Stomach (tissue), 9 donors: ENCODE data around the gene UGT1A8. TPM values are rescaled to one million over a fixed set of nuclear protein-coding genes. Genes with fewer than 3 reads are reported as not detected.

Experiments
- DNase-seq, 2 donors: peaks; one replicate each; pipeline versions ENCODE4 v3.0.0 to v3.0.0-alpha.2; 2013 to 2019
- H3K27ac ChIP-seq, 5 donors: fragments of 200-600 bp in 4 of 5; sonication (generic) in 4 of 5; one replicate each; pipeline ENCODE4 v1.5.1; 2013 to 2019; ENCODE audit warnings: mild to moderate bottlenecking in 1 of 5, moderate library complexity in 1 of 5
- H3K27me3 ChIP-seq, 3 donors: fragments of 200-600 bp; sonication (generic); one replicate each; pipeline ENCODE4 v1.5.1; 2017 to 2019; ENCODE audit warnings: mixed run types in 1 of 3
- H3K36me3 ChIP-seq, 4 donors: fragments of 200-600 bp; sonication (generic); 1 replicate in 3 of 4; 2 replicates in 1 of 4; pipeline ENCODE4 v1.5.1; 2016 to 2019
- H3K4me1 ChIP-seq, 4 donors: fragments of 200-600 bp; sonication (generic); one replicate each; pipeline ENCODE4 v1.5.1; 2016 to 2019
- H3K4me3 ChIP-seq, 4 donors: fragments of 200-600 bp; sonication (generic) in 3 of 4; one replicate each; pipeline ENCODE4 v1.5.1; 2016 to 2019; ENCODE audit warnings: mild to moderate bottlenecking in 1 of 4
- H3K9me3 ChIP-seq, 4 donors: fragments of 200-600 bp; sonication (generic); one replicate each; pipeline ENCODE4 v1.5.1; 2016 to 2019
- EP300 ChIP-seq: sonication (generic); formaldehyde crosslinking; IDR thresholded peaks from one replicate; pipeline ENCODE4 v1.6.1; 2017; ENCODE audit warnings: antibody characterized with exemption
- POLR2A ChIP-seq, 4 donors: fragments of 450-650 bp; IDR thresholded peaks; one replicate each; pipeline ENCODE4 v1.6.1; 2016; ENCODE audit warnings: antibody characterized with exemption in 4 of 4, control low read depth in 2 of 4, mild to moderate bottlenecking in 1 of 4, moderate library complexity in 1 of 4
- POLR2AphosphoS5 ChIP-seq, 3 donors: sonication (generic); formaldehyde crosslinking; IDR thresholded peaks; one replicate each; pipeline ENCODE4 v1.6.1; 2016; ENCODE audit warnings: antibody characterized with exemption in 3 of 3
- WGBS, 5 donors: extraction: QIAGEN DNeasy Blood & Tissue Kit in 3 of 5; methylation state at CpG; one replicate each; pipeline versions ENCODE4 v1.1.5 to v1.1.7; 2013 to 2018; 5-methylcytosine and 5-hydroxymethylcytosine counted together
- intact Hi-C: fragments of 100-400 bp; cut with DNase I; formaldehyde crosslinking; loops from one replicate; pipeline ENCODE4 v1.15.1; 2023; ENCODE audit warnings: low total_unique reads
- polyA plus RNA-seq, 3 donors: library from polyadenylated mRNA; stranded (reverse); fragments of 200-250 nt; gene quantifications; one replicate each; pipeline ENCODE4 v1.2.3, GENCODE V29; 2013
- total RNA-seq, 5 donors: library from RNA; depleted of rRNA; stranded (reverse); fragments of >200 nt; gene quantifications; one replicate each; pipeline versions ENCODE4 v1.1.0 to v1.2.3, GENCODE V29; 2014 to 2016
- TF ChIP-seq, protein P1 (sequence below), 7 experiments: fragments of 450-650 bp in 4 of 7; fragments of 200-600 bp in 3 of 7; sonication (generic) in 3 of 7; IDR thresholded peaks; one replicate each; pipeline ENCODE4 v1.5.1; 2016 to 2019; ENCODE audit warnings: antibody characterized with exemption in 7 of 7, control low read depth in 2 of 7, mild to moderate bottlenecking in 1 of 7
- donor health status: healthy with polysubstance abuse.
- donor health status: Bipolar disorder and iron deficiency.
- donor health status: healthy.

Gene UGT1A8
- total and polyA plus RNA-seq, 8 donors: 2.3 to 7.2 TPM; not detected in 6

DNA sequence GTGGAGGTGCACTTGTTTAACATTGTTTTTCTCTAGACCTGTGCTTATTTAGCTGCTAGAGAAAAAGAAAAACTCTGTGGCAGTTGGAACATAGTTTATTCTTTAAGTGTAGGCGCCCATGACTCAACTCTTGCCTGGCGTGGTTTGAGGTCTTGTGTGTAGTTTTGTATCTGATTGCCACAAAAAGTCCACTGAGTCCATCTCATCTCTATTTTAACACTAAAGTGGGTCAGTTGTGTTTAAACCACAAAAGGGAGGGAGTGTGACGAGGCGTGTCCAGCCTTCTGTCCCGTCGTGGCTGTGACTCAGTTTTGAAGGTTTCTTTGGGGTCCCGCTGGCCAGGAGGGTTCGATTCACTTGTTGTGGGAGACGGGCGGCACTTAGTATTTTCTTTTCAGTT, 39.0 kb downstream of the UGT1A8 start:
- WGBS, 5 donors: 64 to 91% (median 78%) methylated on average over 10 of the region's 10 CpGs
- intact Hi-C loops: no loop called here
- Histone ChIP-seq H3K9me3 (no peaks in the 10 kb centered on the region), H3K4me3 (no peak overlapping the region), H3K4me1 (no peaks in the 10 kb centered on the region), H3K27ac (no peak overlapping the region), H3K27me3 (no peaks in the 10 kb centered on the region), H3K36me3 (no peaks in the 10 kb centered on the region)
- no peak for TF ChIP-seq POLR2A (IDR thresholded peaks at IDR 0.05)
- TF ChIP-seq, protein P1, sequence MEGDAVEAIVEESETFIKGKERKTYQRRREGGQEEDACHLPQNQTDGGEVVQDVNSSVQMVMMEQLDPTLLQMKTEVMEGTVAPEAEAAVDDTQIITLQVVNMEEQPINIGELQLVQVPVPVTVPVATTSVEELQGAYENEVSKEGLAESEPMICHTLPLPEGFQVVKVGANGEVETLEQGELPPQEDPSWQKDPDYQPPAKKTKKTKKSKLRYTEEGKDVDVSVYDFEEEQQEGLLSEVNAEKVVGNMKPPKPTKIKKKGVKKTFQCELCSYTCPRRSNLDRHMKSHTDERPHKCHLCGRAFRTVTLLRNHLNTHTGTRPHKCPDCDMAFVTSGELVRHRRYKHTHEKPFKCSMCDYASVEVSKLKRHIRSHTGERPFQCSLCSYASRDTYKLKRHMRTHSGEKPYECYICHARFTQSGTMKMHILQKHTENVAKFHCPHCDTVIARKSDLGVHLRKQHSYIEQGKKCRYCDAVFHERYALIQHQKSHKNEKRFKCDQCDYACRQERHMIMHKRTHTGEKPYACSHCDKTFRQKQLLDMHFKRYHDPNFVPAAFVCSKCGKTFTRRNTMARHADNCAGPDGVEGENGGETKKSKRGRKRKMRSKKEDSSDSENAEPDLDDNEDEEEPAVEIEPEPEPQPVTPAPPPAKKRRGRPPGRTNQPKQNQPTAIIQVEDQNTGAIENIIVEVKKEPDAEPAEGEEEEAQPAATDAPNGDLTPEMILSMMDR (IDR thresholded peaks at IDR 0.05): no peak
- DNase-seq: no peak

DNA sequence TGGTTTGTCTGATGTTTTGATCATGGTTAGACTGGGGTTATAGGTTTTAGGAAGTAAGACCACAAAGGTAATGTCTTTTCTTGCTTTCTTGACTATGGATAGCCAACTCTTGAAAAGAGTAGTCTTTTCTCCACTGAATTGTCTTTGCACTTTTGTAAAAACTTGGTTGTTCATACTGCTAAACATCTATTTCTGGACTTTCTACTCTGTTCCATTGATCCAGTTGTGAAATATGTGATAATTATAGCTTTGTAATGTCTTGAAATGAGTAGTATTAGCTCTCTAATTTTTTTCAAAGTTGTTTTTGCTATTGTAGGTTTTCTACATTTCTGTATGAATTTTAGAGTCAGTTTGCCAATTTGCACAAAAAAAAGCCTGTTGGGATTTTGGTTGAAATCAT, 41.2 kb downstream of the UGT1A8 start:
- Histone ChIP-seq H3K9me3 (peaks cover 0 to 6% (median 0%) of the 10 kb centered on the region in 4 donors), H3K4me1 (no peaks in the 10 kb centered on the region), H3K36me3 (no peaks in the 10 kb centered on the region), H3K27ac (no peak overlapping the region), H3K4me3 (no peak overlapping the region), H3K27me3 (no peaks in the 10 kb centered on the region)
- TF ChIP-seq, protein P1 (IDR thresholded peaks at IDR 0.05): no peak
- TF ChIP-seq POLR2AphosphoS5 (IDR thresholded peaks at IDR 0.05): no peak
- TF ChIP-seq EP300: no peak
- no peak for TF ChIP-seq POLR2A (IDR thresholded peaks at IDR 0.05)
- DNase-seq: no peak
- intact Hi-C loops: no loop called here

DNA sequence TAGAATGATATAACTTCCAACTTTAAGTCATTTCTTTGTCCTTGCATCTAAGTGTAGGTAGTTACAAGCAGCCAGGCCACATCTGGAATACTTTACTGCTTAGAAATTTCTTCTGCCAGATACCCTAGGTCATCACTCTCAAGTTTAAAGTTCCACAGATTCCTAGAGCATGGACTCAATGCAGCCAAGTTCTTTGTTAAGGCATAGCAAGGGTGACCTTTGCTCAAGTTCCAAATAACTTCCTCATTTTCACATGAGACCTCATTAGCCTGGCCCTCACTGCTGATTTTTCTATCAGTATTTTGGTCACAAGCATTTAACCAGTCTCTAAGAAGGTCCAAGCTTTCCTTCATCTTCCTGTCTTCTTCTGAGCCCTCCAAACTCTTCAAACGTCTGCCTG, 46.5 kb downstream of the UGT1A8 start:
- Histone ChIP-seq H3K27ac (no peak overlapping the region), H3K4me3 (no peak overlapping the region), H3K9me3 (peaks cover 0 to 11% (median 4%) of the 10 kb centered on the region in 4 donors), H3K36me3 (no peaks in the 10 kb centered on the region), H3K27me3 (no peaks in the 10 kb centered on the region), H3K4me1 (no peaks in the 10 kb centered on the region)
- 36 to 60% (median 54%) methylated on average over 1 of the region's 1 CpG for WGBS, 5 donors
- intact Hi-C loops: no loop called here
- TF ChIP-seq, protein P1 (IDR thresholded peaks at IDR 0.05): no peak
- TF ChIP-seq EP300 (no peak), POLR2A (IDR thresholded peaks at IDR 0.05) (no peak), POLR2AphosphoS5 (IDR thresholded peaks at IDR 0.05) (no peak)
- no peak for DNase-seq

DNA sequence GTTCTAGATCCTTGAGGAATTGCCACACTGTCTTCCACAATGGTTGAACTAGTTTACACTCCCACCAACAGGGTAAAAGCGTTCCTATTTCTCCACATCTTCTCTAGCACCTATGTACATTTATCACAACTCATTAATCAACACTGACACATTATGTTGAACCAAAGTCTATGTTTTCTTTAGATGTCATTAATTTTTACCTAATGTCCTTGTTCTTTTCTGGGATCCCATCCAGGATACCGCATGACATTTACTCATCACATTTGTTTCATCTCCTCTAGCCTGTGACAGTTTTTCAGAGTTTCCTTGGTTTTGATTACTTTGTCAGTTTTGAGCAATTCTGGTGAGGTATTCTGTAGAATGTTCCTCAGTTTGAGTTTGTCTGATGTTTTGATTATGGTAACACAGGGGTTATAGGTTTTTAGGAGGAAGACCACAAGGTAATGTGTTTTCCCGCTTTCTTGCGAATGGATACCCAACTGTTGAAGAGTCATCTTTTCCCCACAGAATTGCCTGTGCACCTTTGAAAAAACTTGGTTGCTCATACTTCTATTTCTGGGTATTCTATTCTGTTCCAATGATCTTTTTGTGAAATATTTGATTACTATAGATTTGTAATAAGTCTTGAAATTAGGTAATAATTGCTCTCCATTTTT, 51.3 kb downstream of the UGT1A8 start:
- 78 to 87% (median 79%) methylated on average over 4 of the region's 4 CpGs for WGBS, 5 donors
- DNase-seq: no peak
- no peaks in the 10 kb centered on the region for H3K36me3 ChIP-seq
- H3K27ac ChIP-seq: no peak overlapping the region
- intact Hi-C loops: no loop called here
- no peak for TF ChIP-seq EP300
- TF ChIP-seq POLR2A (IDR thresholded peaks at IDR 0.05): no peak
- no peak for TF ChIP-seq POLR2AphosphoS5 (IDR thresholded peaks at IDR 0.05)
- TF ChIP-seq, protein P1 (IDR thresholded peaks at IDR 0.05): no peak
- no peaks in the 10 kb centered on the region for H3K4me1 ChIP-seq
- no peak overlapping the region for H3K4me3 ChIP-seq
- no peaks in the 10 kb centered on the region for H3K27me3 ChIP-seq
- H3K9me3 ChIP-seq: peaks cover 0 to 8% (median 2%) of the 10 kb centered on the region in 4 donors
